ENCODE results near the gene LTBP1. TPM values are rescaled to one million over a fixed set of nuclear protein-coding genes. Genes with fewer than 3 reads are reported as not detected.
"Not testable (repeated sequence)": the region's sequence is repeated elsewhere in the genome, so short reads cannot be mapped to it uniquely, and the experiment has no call there.

The LTBP1 gene
- total and polyA plus RNA-seq, 8 donors: 11.0 to 134 (median 25.6) TPM

DNA sequence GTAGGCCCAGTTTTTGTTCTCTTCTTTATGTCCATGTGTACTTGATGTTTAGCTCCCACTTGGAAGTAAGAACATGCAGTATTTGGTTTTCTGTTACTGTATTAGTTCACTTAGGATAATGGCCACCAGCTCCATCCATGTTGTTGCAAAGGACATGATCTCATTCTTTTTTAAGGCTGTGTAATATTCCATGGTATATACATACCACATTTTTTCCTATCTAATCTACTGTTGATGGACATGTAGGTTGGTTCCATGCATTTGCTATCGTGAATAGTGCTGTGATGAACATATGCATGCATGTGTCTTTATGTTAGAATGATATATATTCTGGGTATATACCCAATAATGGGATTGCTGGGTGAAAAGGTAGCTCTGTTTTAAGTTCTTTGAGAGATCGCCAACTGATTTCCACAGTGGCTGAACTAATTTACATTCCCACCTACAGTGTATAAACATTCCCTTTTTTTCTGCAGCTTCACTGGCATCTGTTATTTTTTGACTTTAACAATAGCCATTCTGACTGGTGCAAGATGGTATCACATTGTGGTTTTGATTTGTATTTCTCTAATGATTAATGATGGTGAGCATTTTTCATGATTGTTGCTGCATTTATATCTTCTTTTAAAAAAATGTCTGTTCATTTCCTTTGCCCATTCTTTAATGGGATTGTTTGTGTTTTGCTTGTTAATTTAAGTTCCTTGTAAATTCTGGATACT, 22.9 kb downstream of the LTBP1 start:
- intact Hi-C loops (cut with DNase I; ENCODE audit: low total_unique reads): no loop called here
- no peak overlapping the region for H3K4me3 ChIP-seq
- H3K4me1 ChIP-seq: no peaks in the 10 kb centered on the region
- no peaks in the 10 kb centered on the region for H3K36me3 ChIP-seq
- no peak for DNase-seq
- no peaks in the 10 kb centered on the region for H3K9me3 ChIP-seq
- 68 to 93% (median 89%) methylated on average over 2 of the region's 2 CpGs for WGBS, 5 donors
- no peak overlapping the region for H3K27ac ChIP-seq
- H3K27me3 ChIP-seq: no peaks in the 10 kb centered on the region
- TF ChIP-seq EP300 (IDR thresholded peaks at IDR 0.05) (no peak), POLR2AphosphoS5 (IDR thresholded peaks at IDR 0.05) (no peak), POLR2A (IDR thresholded peaks at IDR 0.05) (no peak)
- TF ChIP-seq, protein P1, sequence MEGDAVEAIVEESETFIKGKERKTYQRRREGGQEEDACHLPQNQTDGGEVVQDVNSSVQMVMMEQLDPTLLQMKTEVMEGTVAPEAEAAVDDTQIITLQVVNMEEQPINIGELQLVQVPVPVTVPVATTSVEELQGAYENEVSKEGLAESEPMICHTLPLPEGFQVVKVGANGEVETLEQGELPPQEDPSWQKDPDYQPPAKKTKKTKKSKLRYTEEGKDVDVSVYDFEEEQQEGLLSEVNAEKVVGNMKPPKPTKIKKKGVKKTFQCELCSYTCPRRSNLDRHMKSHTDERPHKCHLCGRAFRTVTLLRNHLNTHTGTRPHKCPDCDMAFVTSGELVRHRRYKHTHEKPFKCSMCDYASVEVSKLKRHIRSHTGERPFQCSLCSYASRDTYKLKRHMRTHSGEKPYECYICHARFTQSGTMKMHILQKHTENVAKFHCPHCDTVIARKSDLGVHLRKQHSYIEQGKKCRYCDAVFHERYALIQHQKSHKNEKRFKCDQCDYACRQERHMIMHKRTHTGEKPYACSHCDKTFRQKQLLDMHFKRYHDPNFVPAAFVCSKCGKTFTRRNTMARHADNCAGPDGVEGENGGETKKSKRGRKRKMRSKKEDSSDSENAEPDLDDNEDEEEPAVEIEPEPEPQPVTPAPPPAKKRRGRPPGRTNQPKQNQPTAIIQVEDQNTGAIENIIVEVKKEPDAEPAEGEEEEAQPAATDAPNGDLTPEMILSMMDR (IDR thresholded peaks at IDR 0.05): no peak

DNA sequence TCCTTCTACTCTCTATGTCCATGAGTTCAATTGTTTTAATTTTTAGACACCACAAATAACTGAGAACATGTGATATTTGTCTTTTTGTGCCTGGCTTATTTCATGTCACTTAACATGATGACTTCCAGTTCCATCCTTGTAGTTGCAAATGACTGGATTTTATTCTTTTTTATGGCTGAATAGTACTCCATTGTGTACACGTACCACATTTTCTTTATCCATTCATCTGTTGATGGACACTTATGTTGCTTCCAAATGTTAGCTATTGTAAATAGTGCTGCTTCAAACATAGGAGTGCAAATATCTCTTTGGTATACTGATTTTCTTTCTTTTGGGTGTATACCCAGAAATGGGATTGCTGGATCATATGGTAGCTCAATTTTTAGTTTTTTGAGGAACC, 27.0 kb downstream of the LTBP1 start:
- H3K27ac ChIP-seq; DNase-seq; intact Hi-C loops (cut with DNase I; ENCODE audit: low total_unique reads); H3K4me3 ChIP-seq; H3K36me3 ChIP-seq; H3K9me3 ChIP-seq; H3K27me3 ChIP-seq: not testable (repeated sequence)
- H3K4me1 ChIP-seq: peaks cover 7 to 19% (median 11%) of the 10 kb centered on the region in 4 donors
- 94 to 100% (median 98%) methylated on average over 1 of the region's 1 CpG for WGBS, 5 donors

DNA sequence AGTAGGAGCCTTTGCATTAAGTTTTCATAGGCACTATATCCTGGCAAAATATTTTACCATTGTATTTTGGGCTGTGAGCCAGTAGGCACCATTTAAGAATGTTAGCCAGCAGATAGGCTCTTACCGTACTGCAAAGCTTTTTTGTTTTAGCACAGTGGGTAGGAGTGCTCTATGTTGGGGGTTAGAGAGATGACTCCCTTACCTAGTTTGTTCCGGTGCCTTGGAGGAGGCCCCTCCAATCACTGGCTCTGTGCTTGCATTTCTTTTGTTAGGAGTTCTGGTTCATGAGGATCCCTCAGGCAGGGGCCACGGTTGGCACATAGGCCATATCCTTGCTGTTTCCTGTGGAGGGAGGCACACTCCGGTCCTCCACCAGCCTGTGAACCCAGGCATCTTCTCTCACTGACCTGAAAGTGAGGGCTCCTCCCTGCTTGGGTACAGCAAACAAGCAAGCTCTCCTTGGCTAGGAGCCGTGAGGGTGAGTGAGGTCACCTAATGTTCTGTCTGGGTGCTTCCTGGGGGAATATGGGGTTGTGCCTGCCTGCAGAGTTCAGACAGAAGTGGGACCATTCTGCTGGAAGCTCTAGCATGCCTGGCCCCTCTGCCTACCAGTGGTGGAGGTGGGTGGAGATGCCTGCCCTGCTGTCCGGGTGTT, 29.8 kb downstream of the LTBP1 start:
- Histone ChIP-seq H3K9me3 (no peaks in the 10 kb centered on the region), H3K27me3 (no peaks in the 10 kb centered on the region), H3K4me1 (peaks cover 7 to 19% (median 11%) of the 10 kb centered on the region in 4 donors), H3K36me3 (no peaks in the 10 kb centered on the region), H3K4me3 (no peak overlapping the region), H3K27ac (peak overlapping the region; percentile 42 to 71 (median 63))
- intact Hi-C loops (cut with DNase I; ENCODE audit: low total_unique reads): no loop called here
- TF ChIP-seq, protein P1 (IDR thresholded peaks at IDR 0.05): no peak
- no peak for TF ChIP-seq POLR2AphosphoS5 (IDR thresholded peaks at IDR 0.05)
- no peak for TF ChIP-seq POLR2A (IDR thresholded peaks at IDR 0.05)
- TF ChIP-seq EP300 (IDR thresholded peaks at IDR 0.05): no peak
- 45 to 71% (median 63%) methylated on average over 5 to 6 of the region's 6 CpGs for WGBS, 5 donors
- peak; percentile 38 to 49 for DNase-seq

DNA sequence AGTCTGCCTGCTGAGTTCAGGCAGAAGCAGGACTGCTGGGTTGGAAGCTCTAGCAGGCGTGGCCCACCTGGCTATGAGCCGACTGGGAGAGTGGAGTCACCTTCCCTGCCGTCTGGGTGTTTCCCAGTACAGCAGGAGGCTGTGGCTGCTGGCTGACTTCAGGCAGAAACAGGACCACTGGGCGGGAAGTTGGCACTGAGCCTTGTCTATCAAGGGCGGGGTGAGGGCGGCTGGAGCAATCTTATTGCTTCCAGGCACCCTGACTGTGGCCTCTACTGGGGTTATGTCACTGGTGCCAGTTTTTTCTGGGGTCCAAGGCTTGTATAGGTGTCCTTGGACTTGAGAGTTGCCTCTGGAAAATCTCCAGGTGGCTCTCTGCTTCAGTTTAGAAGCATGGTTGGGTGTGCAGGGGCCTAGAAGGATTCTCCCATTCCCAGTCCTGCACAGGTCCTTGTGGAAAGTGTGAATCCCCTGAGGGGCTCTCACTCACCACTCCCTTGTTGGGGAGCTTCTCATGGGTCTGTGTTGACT, 30.5 kb downstream of the LTBP1 start:
- TF ChIP-seq EP300 (IDR thresholded peaks at IDR 0.05): no peak
- TF ChIP-seq POLR2AphosphoS5 (IDR thresholded peaks at IDR 0.05): peak in 2 of 3 donors; percentile 51 to 76

DNA sequence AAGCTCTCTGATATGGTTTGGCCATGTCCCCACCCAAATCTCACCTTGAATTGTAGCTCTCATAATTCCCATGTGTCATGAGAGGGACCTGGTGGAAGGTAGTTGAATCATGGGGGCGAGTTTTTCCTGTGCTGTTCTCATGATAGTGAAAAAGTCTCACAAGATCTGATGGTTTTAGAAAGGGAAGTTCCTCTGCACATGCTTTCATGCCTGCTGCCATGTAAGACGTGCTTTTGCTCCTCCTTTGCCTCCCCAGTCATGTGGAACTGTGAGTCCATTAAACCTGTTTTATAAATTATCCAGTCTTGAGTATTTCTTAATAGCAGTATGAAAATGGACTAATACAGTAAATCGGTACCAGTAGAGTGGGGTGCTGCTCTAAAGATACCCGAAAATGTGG, 34.9 kb downstream of the LTBP1 start:
- DNase-seq: no peak
- no peaks in the 10 kb centered on the region for H3K36me3 ChIP-seq
- H3K4me3 ChIP-seq: no peak overlapping the region
- no peak for TF ChIP-seq POLR2AphosphoS5 (IDR thresholded peaks at IDR 0.05)
- TF ChIP-seq, protein P1 (IDR thresholded peaks at IDR 0.05): no peak
- TF ChIP-seq POLR2A (IDR thresholded peaks at IDR 0.05): no peak
- no peak for TF ChIP-seq EP300 (IDR thresholded peaks at IDR 0.05)
- no peak overlapping the region for H3K27ac ChIP-seq
- peaks cover 5 to 12% (median 11%) of the 10 kb centered on the region in 4 donors for H3K4me1 ChIP-seq
- intact Hi-C loops (cut with DNase I; ENCODE audit: low total_unique reads): no loop called here
- H3K27me3 ChIP-seq: no peaks in the 10 kb centered on the region
- H3K9me3 ChIP-seq: no peaks in the 10 kb centered on the region
- WGBS, 5 donors: 80 to 94% (median 89%) methylated on average over 4 of the region's 4 CpGs

More for the DNA sequence above, 30.5 kb downstream of the LTBP1 start:
- Histone ChIP-seq H3K9me3 (no peaks in the 10 kb centered on the region), H3K27ac (peak overlapping the region; percentile 42 to 71 (median 63)), H3K4me1 (peaks cover 7 to 19% (median 11%) of the 10 kb centered on the region in 4 donors), H3K4me3 (no peak overlapping the region), H3K27me3 (no peaks in the 10 kb centered on the region), H3K36me3 (no peaks in the 10 kb centered on the region)
- intact Hi-C loops (cut with DNase I; ENCODE audit: low total_unique reads): no loop called here
- peak; percentile 90 to 94 for DNase-seq
- WGBS, 5 donors: 20 to 47% (median 30%) methylated on average over 1 to 6 of the region's 6 CpGs

DNA sequence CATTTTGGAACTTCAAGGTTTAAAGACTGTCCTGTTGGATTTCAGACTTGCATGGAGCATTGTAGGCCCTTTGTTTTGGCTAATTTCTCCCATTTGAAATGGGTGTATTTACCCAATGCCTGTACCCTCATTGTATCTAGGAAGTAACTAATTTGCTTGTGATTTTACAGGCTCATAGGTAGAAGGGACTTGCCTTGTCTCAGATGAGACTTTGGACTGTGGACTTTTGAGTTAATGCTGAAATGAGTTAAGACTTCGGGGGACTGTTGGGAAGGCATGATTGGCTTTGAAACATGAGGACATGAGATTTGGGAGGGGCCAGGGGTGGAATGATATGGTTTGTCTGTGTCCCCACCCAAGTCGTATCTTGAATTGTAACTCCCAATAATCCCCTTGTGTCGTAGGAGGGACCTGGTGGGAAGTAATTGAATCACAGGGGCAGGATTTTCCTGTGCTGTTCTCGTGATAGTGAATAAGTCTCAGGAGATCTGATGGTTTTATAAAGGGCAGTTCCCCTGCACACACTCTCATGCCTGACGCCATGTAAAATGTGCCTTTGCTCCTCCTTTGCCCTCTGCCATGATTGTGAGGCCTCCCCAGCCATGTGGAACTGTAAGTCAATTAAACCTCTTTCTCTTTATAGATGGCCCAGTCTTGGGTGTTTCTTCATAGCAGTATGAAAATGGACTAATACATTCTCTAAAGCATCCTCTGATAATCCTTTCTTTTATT, 36.6 kb downstream of the LTBP1 start:
- intact Hi-C loops (cut with DNase I; ENCODE audit: low total_unique reads); DNase-seq; H3K4me1 ChIP-seq; H3K4me3 ChIP-seq; H3K27ac ChIP-seq; H3K9me3 ChIP-seq; H3K27me3 ChIP-seq; H3K36me3 ChIP-seq: not testable (repeated sequence)
- 83 to 95% (median 89%) methylated on average over 5 of the region's 5 CpGs for WGBS, 5 donors
